Activated naive CD4-positive, alpha-beta T cell treated with anti-CD3 and anti-CD28 coated beads for 36 hours (primary cell): ENCODE results near the gene CFAP43. TPM values are rescaled to one million over a fixed set of nuclear protein-coding genes. Genes with fewer than 3 reads are reported as not detected.

Experiments used
- CTCF ChIA-PET: fragments of 350-600 bp; sonication (Branson Sonifier 250); formaldehyde crosslinking; loops from one replicate; lab custom pipeline; 2021; ENCODE audit warnings: antibody characterized with exemption; lab: Charles Lee
- DNase-seq: peaks from one replicate; pipeline ENCODE4 v3.0.0-alpha.2; 2020
- H3K27ac Mint-ChIP-seq: one replicate; pipeline ENCODE4 v1.8.0; 2021; ENCODE audit warnings: mild to moderate bottlenecking, mixed read lengths
- H3K27me3 Mint-ChIP-seq: one replicate; pipeline ENCODE4 v1.8.0; 2021; ENCODE audit warnings: low read depth, mixed read lengths
- H3K36me3 Mint-ChIP-seq: one replicate; pipeline ENCODE4 v1.8.0; 2021; ENCODE audit warnings: low read depth, mixed read lengths
- H3K4me1 Mint-ChIP-seq: one replicate; pipeline ENCODE4 v1.8.0; 2021; ENCODE audit warnings: low read depth, mixed read lengths
- H3K4me3 Mint-ChIP-seq: one replicate; pipeline ENCODE4 v1.8.0; 2021; ENCODE audit warnings: mild to moderate bottlenecking, moderate library complexity, mixed read lengths
- H3K9me3 Mint-ChIP-seq: one replicate; pipeline ENCODE4 v1.8.0; 2021; ENCODE audit warnings: mixed read lengths
- intact Hi-C: fragments of 100-400 bp; cut with micrococcal nuclease; formaldehyde crosslinking; loops from one replicate; pipeline ENCODE4 v1.15.1; 2023
- total RNA-seq, 2 experiments: library from RNA; stranded (reverse); gene quantifications; one replicate each; pipeline ENCODE4 v1.2.3, GENCODE V29; 2021

CFAP43 gene
- total RNA-seq, 2 experiments from 2014 or later = not detected

- Mint-ChIP-seq H3K4me3 (no peak overlapping the region), H3K27me3 (no peaks in the 10 kb centered on the region), H3K36me3 (no peaks in the 10 kb centered on the region), H3K27ac (no peak overlapping the region), H3K9me3 (no peaks in the 10 kb centered on the region), H3K4me1 (peaks cover 9% of the 10 kb centered on the region)
- no peak for DNase-seq
- intact Hi-C loops = no loop called here
- CTCF ChIA-PET = no interaction called here
Observed at GRCh38 chr10:104100795-104101194, 131.4 kb downstream of the CFAP43 start.

DNA sequence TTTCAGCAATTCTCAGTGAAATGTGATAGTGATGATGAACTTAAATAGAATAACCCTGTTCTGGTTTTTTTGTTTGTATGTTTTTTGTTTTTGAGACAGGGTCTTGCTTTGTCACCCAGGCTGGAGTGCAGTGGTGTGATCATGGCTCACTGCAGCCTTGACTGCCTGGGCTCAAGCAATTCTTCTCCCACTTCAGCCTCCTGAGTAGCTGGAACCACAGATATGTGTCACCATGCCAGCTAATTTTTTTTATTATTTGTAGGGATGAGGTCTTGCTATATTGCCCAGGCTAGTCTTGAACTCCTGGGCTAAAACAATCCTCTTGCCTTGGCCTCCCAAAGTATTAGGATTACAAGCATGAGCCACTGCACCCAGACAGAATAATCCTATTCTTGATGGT lies 132.2 kb downstream of the CFAP43 start:
- Mint-ChIP-seq H3K27me3 (no peaks in the 10 kb centered on the region), H3K36me3 (no peaks in the 10 kb centered on the region), H3K9me3 (no peaks in the 10 kb centered on the region), H3K4me3 (no peak overlapping the region), H3K4me1 (peaks cover 7% of the 10 kb centered on the region), H3K27ac (no peak overlapping the region)
- CTCF ChIA-PET = interaction anchor here (1.1 kb wide), 1 partner anchor 22 kb away, joined by 3 read pairs; the partner anchor contains the start of gene SFR1
- intact Hi-C loops = no loop called here
- no peak for DNase-seq

DNA sequence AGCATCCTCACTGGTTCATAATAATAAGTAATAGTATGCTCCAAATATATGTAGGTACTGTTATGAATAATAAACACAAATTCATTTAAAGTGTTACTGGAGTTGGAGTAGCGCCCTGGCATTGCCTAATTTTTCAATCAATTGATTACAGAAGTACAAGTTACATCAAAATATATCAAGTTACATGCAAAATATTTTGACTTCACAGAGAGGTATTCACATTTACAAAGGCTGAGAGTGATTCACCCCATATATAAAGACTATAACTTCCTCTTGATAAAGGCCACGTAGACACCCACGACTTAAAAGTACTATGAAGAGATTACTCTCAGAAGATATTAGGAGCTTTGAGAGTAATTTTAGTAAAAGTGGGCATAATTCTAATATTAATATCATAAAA lies 132.9 kb downstream of the CFAP43 start:
- no peak for DNase-seq
- peaks cover 2% of the 10 kb centered on the region for H3K9me3 Mint-ChIP-seq
- no peaks in the 10 kb centered on the region for H3K27me3 Mint-ChIP-seq
- CTCF ChIA-PET = interaction anchor here (1.1 kb wide), 1 partner anchor 22 kb away, joined by 3 read pairs; the partner anchor contains the start of gene SFR1
- no peak overlapping the region for H3K4me3 Mint-ChIP-seq
- intact Hi-C loops = no loop called here
- peaks cover 3% of the 10 kb centered on the region for H3K4me1 Mint-ChIP-seq
- no peak overlapping the region for H3K27ac Mint-ChIP-seq
- no peaks in the 10 kb centered on the region for H3K36me3 Mint-ChIP-seq

- Mint-ChIP-seq H3K4me1 (peaks cover 10% of the 10 kb centered on the region), H3K9me3 (peaks cover 2% of the 10 kb centered on the region), H3K27me3 (no peaks in the 10 kb centered on the region), H3K36me3 (no peaks in the 10 kb centered on the region), H3K27ac (no peak overlapping the region), H3K4me3 (no peak overlapping the region)
- intact Hi-C loops = no loop called here
- CTCF ChIA-PET = no interaction called here
- no peak for DNase-seq
Observed at GRCh38 chr10:104098358-104098925, 133.7 kb downstream of the CFAP43 start.

DNA sequence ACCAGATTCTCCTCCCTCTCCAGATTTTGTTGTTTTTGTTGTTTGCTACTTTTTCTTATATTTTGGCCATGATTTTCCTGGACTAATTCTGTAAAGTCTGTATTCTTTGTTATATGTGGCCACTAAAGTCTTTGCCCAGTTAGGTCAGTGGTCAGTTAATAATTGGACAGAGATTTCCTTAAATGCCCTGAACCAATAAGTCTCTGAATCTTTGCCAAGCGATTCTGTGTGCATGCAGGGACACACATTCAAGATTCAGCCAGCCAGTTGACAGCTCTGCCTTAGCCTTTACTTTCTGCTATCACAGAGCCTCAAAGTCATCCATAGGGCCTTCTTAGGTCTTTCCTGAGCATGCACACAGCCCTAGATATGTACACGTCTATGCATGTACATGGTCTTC lies 135.5 kb downstream of the CFAP43 start:
- Mint-ChIP-seq H3K4me1 (peaks cover 10% of the 10 kb centered on the region), H3K27ac (no peak overlapping the region), H3K4me3 (no peak overlapping the region), H3K36me3 (no peaks in the 10 kb centered on the region), H3K27me3 (no peaks in the 10 kb centered on the region), H3K9me3 (peaks cover 4% of the 10 kb centered on the region)
- no peak for DNase-seq
- CTCF ChIA-PET = no interaction called here
- intact Hi-C loops = no loop called here

DNA sequence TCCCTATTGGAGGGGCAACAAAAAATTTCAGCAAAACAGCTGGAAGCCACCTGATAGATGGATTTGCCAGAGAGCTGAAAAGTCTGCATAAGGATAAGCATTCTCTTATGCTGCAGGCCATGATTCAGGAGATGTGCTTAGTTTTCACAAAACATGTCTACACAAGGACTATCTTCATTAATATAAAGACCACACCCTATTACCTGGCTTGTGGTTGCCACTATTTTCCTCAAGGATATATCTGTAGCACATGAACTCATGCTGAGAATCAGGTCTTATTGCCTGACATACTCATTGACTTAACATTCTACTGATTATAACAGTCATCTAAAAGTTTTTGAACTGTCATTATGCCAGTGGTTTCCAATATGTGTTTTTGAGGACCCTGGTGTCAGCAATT lies 139.4 kb downstream of the CFAP43 start:
- Mint-ChIP-seq H3K4me1 (peaks cover 18% of the 10 kb centered on the region), H3K27ac (no peak overlapping the region), H3K36me3 (no peaks in the 10 kb centered on the region), H3K4me3 (no peak overlapping the region), H3K9me3 (peaks cover 4% of the 10 kb centered on the region), H3K27me3 (no peaks in the 10 kb centered on the region)
- intact Hi-C loops = no loop called here
- no peak for DNase-seq
- CTCF ChIA-PET = no interaction called here

DNA sequence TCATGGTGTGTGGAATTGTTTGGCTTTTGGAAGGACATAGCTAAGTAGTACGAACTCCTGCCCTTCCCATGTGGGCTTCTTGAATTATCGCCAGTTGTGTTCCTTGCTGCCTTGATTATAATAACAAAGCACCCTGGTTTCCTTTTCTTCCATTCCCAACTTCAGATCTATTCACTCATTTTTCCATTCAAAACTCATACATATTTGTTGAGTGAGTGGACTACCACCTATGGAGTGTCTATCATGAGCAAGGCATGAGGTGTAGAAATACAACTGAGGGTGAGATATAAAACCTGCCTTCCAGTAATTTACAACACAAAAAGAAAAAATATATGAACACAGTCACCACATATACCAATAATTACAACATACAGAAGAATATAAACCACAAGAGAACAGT lies 141.6 kb downstream of the CFAP43 start:
- CTCF ChIA-PET = no interaction called here
- H3K27me3 Mint-ChIP-seq = no peaks in the 10 kb centered on the region
- peaks cover 4% of the 10 kb centered on the region for H3K9me3 Mint-ChIP-seq
- no peak overlapping the region for H3K4me3 Mint-ChIP-seq
- DNase-seq = no peak
- no peaks in the 10 kb centered on the region for H3K36me3 Mint-ChIP-seq
- H3K27ac Mint-ChIP-seq = no peak overlapping the region
- peaks cover 18% of the 10 kb centered on the region for H3K4me1 Mint-ChIP-seq
- intact Hi-C loops = no loop called here

GRCh38 chr10:104089621-104090020 lies 142.5 kb downstream of the CFAP43 start:
- H3K27ac Mint-ChIP-seq = no peak overlapping the region
- peaks cover 2% of the 10 kb centered on the region for H3K9me3 Mint-ChIP-seq
- peaks cover 15% of the 10 kb centered on the region for H3K4me1 Mint-ChIP-seq
- no peaks in the 10 kb centered on the region for H3K36me3 Mint-ChIP-seq
- no peak for DNase-seq
- H3K27me3 Mint-ChIP-seq = no peaks in the 10 kb centered on the region
- intact Hi-C loops = no loop called here
- H3K4me3 Mint-ChIP-seq = no peak overlapping the region
- CTCF ChIA-PET = interaction anchor here (1.0 to 1.2 kb wide), 3 partner anchors 11 to 201 kb away, joined by 3 read pairs; no protein-coding TSS in a partner anchor

DNA sequence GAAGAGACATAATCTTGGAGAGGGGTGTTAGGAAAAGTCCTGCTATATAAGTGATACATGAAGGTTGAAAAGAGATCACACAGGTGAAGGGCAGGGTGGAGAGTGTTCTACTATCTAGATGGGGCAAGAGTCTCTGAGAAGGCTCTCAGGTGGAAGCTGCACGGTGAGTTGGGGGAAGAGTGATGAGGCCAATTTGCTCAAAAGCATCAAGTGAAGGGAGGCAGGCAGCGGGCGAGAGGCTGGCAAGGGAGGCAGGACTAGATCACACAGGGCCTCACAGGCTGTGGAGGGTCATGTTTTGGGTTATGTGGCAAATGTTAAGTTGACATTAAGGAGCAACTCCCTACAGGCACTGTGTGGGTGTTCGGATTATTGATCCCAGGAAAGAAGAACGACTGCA lies 143.9 kb downstream of the CFAP43 start:
- no peak for DNase-seq
- intact Hi-C loops = no loop called here
- H3K4me1 Mint-ChIP-seq = peaks cover 7% of the 10 kb centered on the region
- CTCF ChIA-PET = no interaction called here
- H3K27me3 Mint-ChIP-seq = no peaks in the 10 kb centered on the region
- H3K9me3 Mint-ChIP-seq = peaks cover 2% of the 10 kb centered on the region
- H3K36me3 Mint-ChIP-seq = no peaks in the 10 kb centered on the region
- H3K27ac Mint-ChIP-seq = no peak overlapping the region
- H3K4me3 Mint-ChIP-seq = no peak overlapping the region

DNA sequence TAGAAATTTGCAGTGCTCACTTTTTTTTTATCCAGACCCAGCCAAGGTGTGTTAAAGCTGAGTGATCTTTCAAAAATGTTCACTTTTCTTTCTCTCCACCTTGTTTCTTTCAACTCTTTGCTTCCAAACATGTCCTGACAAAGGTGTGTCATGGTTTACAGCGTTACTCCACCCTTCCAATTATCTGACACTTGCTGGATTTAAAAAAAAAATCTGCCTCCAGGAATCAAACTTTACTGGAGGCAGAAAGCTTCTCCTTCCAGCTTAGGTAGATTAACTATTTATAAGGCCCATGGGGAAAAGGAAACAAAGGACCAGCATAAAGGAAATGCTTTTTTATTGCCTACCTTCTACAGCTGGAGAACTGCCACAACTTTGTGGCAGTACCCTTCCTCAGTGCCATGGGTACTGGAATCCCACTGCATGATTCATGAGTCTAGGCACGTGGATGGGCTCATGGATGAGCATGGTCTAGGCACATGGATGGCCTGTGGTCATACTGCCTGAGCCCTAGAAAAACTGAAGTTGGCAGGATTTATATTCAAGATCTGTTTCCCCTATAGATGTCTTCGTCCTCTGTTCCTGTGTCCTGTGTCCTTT lies 146.3 kb downstream of the CFAP43 start, which contains the start of gene COL17A1:
Gene COL17A1 (minus strand): TSS at position 80 of the 600 bp plus-strand sequence. CDS start 5,207 bp downstream, outside the sequence.
- no peak for DNase-seq
- Mint-ChIP-seq H3K27ac (no peak within 1 kb of the TSS), H3K9me3 (no peaks in the 10 kb centered on the region), H3K4me3 (no peak within 1 kb of the TSS), H3K4me1 (peaks cover 7% of the 10 kb centered on the region), H3K36me3 (no peaks in the 10 kb centered on the region), H3K27me3 (no peaks in the 10 kb centered on the region)
- CTCF ChIA-PET = no interaction called here
- intact Hi-C loops = no loop called here

DNA sequence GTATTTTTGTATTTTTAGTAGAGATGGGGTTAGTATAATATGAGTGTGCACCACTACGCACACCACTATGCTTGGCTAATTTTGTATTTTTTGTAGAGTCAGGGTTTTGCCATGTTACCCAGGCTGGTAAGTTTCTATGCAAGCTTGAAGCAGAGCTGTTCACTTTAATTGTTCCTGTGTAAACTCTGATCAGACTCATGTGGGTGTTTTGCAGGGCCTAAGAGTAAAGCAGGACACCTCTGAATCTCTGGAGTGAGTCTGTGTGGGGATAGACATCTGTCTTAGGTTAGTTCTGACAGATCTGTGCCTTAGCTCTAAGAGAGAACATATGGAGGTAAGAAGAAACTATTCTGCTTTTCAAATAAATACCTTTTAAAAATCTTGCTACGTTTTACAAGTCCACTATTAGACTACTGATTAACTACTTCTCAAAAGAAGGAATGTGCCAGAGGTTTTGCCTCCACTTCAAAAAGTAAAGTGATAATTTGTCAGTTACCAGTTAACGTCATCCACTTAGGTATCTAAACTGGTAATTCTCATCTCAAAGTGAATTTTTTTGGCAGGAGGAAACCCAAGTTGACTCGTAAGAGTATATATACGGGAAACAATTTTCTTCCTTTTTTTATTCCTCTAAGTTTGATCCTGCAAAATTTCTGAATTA lies 147.6 kb downstream of the CFAP43 start:
- no peak overlapping the region for H3K27ac Mint-ChIP-seq
- intact Hi-C loops = loop anchor here (5.0 kb wide), 1 partner anchor 38 kb away; the partner anchor contains the start of gene SFR1
- H3K4me1 Mint-ChIP-seq = peaks cover 4% of the 10 kb centered on the region
- no peaks in the 10 kb centered on the region for H3K9me3 Mint-ChIP-seq
- CTCF ChIA-PET = no interaction called here
- H3K36me3 Mint-ChIP-seq = no peaks in the 10 kb centered on the region
- H3K27me3 Mint-ChIP-seq = no peaks in the 10 kb centered on the region
- no peak overlapping the region for H3K4me3 Mint-ChIP-seq
- DNase-seq = no peak

DNA sequence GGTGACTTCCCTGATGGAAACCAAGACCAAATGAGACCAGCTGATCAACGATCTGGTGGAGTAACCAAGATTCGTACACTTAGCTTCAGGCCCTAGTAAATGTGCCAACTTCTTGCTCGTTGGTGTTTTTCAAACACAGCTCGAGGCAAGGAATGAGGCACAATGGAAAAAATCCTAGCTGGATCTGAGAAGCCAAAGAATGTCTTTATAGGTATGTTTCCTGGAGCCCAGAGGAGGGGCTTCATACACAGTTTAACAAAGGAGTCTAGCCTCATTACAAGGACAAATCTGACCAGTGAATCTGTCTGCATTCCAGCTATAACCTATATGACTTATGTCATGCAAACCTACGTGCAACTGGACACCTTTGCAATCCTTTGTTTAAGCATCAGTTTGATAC lies 150.2 kb downstream of the CFAP43 start:
- intact Hi-C loops = loop anchor here (5.0 kb wide), 1 partner anchor 40 kb away; the partner anchor contains the start of gene SFR1
- CTCF ChIA-PET = interaction anchor here (1.1 to 2.9 kb wide), 4 partner anchors 9 to 228 kb away, joined by 3 to 12 read pairs (median 10); no protein-coding TSS in a partner anchor

More for the DNA sequence above, 150.2 kb downstream of the CFAP43 start:
- Mint-ChIP-seq H3K27me3 (no peaks in the 10 kb centered on the region), H3K36me3 (no peaks in the 10 kb centered on the region), H3K4me1 (no peaks in the 10 kb centered on the region), H3K27ac (no peak overlapping the region), H3K9me3 (no peaks in the 10 kb centered on the region), H3K4me3 (no peak overlapping the region)
- no peak for DNase-seq
